Stomach (tissue), 9 donors: ENCODE results near the gene GOPC. TPM values are rescaled to one million over a fixed set of nuclear protein-coding genes. Genes with fewer than 3 reads are reported as not detected.

Experiments
- DNase-seq, 2 donors: peaks; one replicate each; pipeline versions ENCODE4 v3.0.0 to v3.0.0-alpha.2; 2013 to 2019
- H3K27ac ChIP-seq, 5 donors: fragments of 200-600 bp in 4 of 5; sonication (generic) in 4 of 5; one replicate each; pipeline ENCODE4 v1.5.1; 2013 to 2019; ENCODE audit warnings: mild to moderate bottlenecking in 1 of 5, moderate library complexity in 1 of 5
- H3K27me3 ChIP-seq, 3 donors: fragments of 200-600 bp; sonication (generic); one replicate each; pipeline ENCODE4 v1.5.1; 2017 to 2019; ENCODE audit warnings: mixed run types in 1 of 3
- H3K36me3 ChIP-seq, 4 donors: fragments of 200-600 bp; sonication (generic); 1 replicate in 3 of 4; 2 replicates in 1 of 4; pipeline ENCODE4 v1.5.1; 2016 to 2019
- H3K4me1 ChIP-seq, 4 donors: fragments of 200-600 bp; sonication (generic); one replicate each; pipeline ENCODE4 v1.5.1; 2016 to 2019
- H3K4me3 ChIP-seq, 4 donors: fragments of 200-600 bp; sonication (generic) in 3 of 4; one replicate each; pipeline ENCODE4 v1.5.1; 2016 to 2019; ENCODE audit warnings: mild to moderate bottlenecking in 1 of 4
- H3K9me3 ChIP-seq, 4 donors: fragments of 200-600 bp; sonication (generic); one replicate each; pipeline ENCODE4 v1.5.1; 2016 to 2019
- EP300 ChIP-seq: sonication (generic); formaldehyde crosslinking; IDR thresholded peaks from one replicate; pipeline ENCODE4 v1.6.1; 2017; ENCODE audit warnings: antibody characterized with exemption
- POLR2A ChIP-seq, 4 donors: fragments of 450-650 bp; IDR thresholded peaks; one replicate each; pipeline ENCODE4 v1.6.1; 2016; ENCODE audit warnings: antibody characterized with exemption in 4 of 4, control low read depth in 2 of 4, mild to moderate bottlenecking in 1 of 4, moderate library complexity in 1 of 4
- POLR2AphosphoS5 ChIP-seq, 3 donors: sonication (generic); formaldehyde crosslinking; IDR thresholded peaks; one replicate each; pipeline ENCODE4 v1.6.1; 2016; ENCODE audit warnings: antibody characterized with exemption in 3 of 3
- WGBS, 5 donors: extraction: QIAGEN DNeasy Blood & Tissue Kit in 3 of 5; methylation state at CpG; one replicate each; pipeline versions ENCODE4 v1.1.5 to v1.1.7; 2013 to 2018; 5-methylcytosine and 5-hydroxymethylcytosine counted together
- intact Hi-C: fragments of 100-400 bp; cut with DNase I; formaldehyde crosslinking; loops from one replicate; pipeline ENCODE4 v1.15.1; 2023; ENCODE audit warnings: low total_unique reads
- polyA plus RNA-seq, 3 donors: library from polyadenylated mRNA; stranded (reverse); fragments of 200-250 nt; gene quantifications; one replicate each; pipeline ENCODE4 v1.2.3, GENCODE V29; 2013
- total RNA-seq, 5 donors: library from RNA; depleted of rRNA; stranded (reverse); fragments of >200 nt; gene quantifications; one replicate each; pipeline versions ENCODE4 v1.1.0 to v1.2.3, GENCODE V29; 2014 to 2016
- TF ChIP-seq, protein P1 (sequence below), 7 experiments: fragments of 450-650 bp in 4 of 7; fragments of 200-600 bp in 3 of 7; sonication (generic) in 3 of 7; IDR thresholded peaks; one replicate each; pipeline ENCODE4 v1.5.1; 2016 to 2019; ENCODE audit warnings: antibody characterized with exemption in 7 of 7, control low read depth in 2 of 7, mild to moderate bottlenecking in 1 of 7
- donor health status: healthy with polysubstance abuse.
- donor health status: Bipolar disorder and iron deficiency.
- donor health status: healthy.

The GOPC gene
- total and polyA plus RNA-seq, 8 donors: 4.7 to 49.4 (median 13.8) TPM

DNA sequence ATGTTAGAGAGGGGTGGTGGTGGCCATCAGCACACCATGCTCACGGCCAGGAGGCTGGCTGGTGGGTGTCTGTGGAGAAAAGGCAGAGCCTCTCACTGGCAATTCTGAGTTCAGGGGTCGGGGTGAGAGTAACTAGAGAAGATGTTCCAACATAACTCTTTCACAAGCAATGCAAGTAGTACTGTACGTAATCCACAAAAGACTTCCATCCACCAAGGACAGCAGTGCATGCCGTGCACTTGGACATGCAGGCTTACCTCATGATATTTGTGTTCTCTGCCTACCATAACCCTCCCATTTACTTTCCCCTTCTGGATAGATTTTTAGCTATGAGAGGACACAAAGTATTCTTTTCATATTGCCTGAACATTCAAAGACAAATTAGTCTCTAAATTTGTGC, 68.5 kb downstream of the GOPC start:
- H3K9me3 ChIP-seq: no peaks in the 10 kb centered on the region
- DNase-seq: no peak
- H3K27me3 ChIP-seq: no peaks in the 10 kb centered on the region
- no peaks in the 10 kb centered on the region for H3K4me1 ChIP-seq
- TF ChIP-seq, protein P1, sequence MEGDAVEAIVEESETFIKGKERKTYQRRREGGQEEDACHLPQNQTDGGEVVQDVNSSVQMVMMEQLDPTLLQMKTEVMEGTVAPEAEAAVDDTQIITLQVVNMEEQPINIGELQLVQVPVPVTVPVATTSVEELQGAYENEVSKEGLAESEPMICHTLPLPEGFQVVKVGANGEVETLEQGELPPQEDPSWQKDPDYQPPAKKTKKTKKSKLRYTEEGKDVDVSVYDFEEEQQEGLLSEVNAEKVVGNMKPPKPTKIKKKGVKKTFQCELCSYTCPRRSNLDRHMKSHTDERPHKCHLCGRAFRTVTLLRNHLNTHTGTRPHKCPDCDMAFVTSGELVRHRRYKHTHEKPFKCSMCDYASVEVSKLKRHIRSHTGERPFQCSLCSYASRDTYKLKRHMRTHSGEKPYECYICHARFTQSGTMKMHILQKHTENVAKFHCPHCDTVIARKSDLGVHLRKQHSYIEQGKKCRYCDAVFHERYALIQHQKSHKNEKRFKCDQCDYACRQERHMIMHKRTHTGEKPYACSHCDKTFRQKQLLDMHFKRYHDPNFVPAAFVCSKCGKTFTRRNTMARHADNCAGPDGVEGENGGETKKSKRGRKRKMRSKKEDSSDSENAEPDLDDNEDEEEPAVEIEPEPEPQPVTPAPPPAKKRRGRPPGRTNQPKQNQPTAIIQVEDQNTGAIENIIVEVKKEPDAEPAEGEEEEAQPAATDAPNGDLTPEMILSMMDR (IDR thresholded peaks at IDR 0.05): no peak
- TF ChIP-seq POLR2A (IDR thresholded peaks at IDR 0.05) (no peak), EP300 (no peak), POLR2AphosphoS5 (IDR thresholded peaks at IDR 0.05) (no peak)
- no peak overlapping the region for H3K4me3 ChIP-seq
- H3K36me3 ChIP-seq: peaks cover 0 to 41% (median 16%) of the 10 kb centered on the region in 4 donors
- no peak overlapping the region for H3K27ac ChIP-seq
- intact Hi-C loops: no loop called here
- 89 to 97% (median 94%) methylated on average over 4 of the region's 4 CpGs for WGBS, 5 donors

DNA sequence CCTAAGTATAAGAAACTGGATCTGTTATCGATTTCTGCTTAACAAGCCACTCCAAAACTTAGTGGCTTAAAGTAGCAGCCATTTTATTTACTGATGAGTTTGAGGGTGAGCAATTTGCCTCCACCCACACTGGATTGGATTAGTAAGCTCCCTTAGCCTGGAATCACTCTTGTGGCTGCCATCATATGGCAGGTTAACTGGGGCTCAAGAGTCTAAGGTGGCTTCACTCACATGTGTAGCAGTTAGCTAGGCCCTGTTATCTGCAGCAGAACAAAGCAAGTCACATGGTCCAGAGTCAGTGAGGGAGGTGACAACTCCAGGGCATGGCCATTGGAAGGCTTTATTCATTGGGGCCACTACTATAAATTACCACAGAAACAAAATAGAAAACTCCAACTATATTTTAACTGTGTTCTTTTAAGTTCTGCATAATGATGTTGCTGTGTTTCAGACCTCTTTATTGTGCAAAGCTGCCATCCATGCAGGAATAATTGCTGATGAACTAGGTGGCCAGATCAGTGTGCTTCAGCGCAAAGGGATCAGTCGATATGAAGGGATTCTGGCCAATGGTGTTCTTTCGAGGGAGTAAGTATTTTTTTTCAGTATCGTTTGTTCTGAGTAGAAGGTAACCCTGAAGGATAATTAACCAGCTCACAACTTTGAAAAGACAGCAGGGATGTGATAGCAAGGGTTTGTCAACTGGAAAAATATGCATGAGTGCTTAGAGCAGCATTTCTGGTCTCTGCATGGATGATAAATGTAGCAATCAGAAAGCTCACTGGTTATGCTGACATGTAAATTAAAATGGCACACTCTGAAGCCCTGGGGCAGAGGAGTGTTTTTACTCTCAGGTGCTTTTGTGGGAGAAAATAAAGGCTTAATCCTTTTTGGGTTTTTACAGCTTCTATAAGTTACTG, 70.2 kb downstream of the GOPC start:
- Histone ChIP-seq H3K36me3 (peaks cover 0 to 31% (median 10%) of the 10 kb centered on the region in 4 donors), H3K9me3 (no peaks in the 10 kb centered on the region), H3K4me3 (no peak overlapping the region), H3K4me1 (no peaks in the 10 kb centered on the region), H3K27me3 (no peaks in the 10 kb centered on the region), H3K27ac (no peak overlapping the region)
- WGBS, 5 donors: 94 to 97% (median 96%) methylated on average over 5 of the region's 5 CpGs
- no peak for DNase-seq
- TF ChIP-seq EP300 (no peak), POLR2A (IDR thresholded peaks at IDR 0.05) (no peak), POLR2AphosphoS5 (IDR thresholded peaks at IDR 0.05) (no peak)
- TF ChIP-seq, protein P1 (IDR thresholded peaks at IDR 0.05): no peak
- intact Hi-C loops: no loop called here

DNA sequence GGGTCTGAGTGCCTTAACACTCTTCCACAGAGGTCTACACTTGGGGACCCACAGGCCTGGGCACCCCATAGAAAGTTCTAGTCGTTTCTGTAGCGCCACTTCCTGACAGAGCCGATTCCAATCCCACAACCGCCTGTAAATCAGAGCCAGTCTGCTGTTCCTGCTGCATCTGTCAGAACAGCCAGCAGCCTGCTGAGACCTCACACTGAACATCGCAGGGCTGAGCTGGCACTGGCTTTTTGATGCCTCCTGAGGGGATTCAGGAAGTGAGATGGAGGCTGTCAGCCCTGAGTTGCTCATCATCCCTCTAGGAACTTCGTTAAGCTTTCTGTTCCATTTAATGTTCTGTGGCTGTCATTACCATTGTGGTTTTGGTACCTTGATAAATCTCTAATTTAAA, 71.0 kb downstream of the GOPC start:
- TF ChIP-seq, protein P1 (IDR thresholded peaks at IDR 0.05): no peak
- no peak for TF ChIP-seq POLR2A (IDR thresholded peaks at IDR 0.05)
- TF ChIP-seq POLR2AphosphoS5 (IDR thresholded peaks at IDR 0.05): no peak
- no peak for TF ChIP-seq EP300
- no peaks in the 10 kb centered on the region for H3K9me3 ChIP-seq
- no peak for DNase-seq
- no peaks in the 10 kb centered on the region for H3K4me1 ChIP-seq
- WGBS, 5 donors: 73 to 93% (median 83%) methylated on average over 2 to 6 of the region's 6 CpGs
- intact Hi-C loops: no loop called here
- peaks cover 0 to 24% (median 10%) of the 10 kb centered on the region in 4 donors for H3K36me3 ChIP-seq
- peak overlapping the region in 1 of 5 donors; percentile 29 for H3K27ac ChIP-seq
- no peaks in the 10 kb centered on the region for H3K27me3 ChIP-seq
- H3K4me3 ChIP-seq: no peak overlapping the region

DNA sequence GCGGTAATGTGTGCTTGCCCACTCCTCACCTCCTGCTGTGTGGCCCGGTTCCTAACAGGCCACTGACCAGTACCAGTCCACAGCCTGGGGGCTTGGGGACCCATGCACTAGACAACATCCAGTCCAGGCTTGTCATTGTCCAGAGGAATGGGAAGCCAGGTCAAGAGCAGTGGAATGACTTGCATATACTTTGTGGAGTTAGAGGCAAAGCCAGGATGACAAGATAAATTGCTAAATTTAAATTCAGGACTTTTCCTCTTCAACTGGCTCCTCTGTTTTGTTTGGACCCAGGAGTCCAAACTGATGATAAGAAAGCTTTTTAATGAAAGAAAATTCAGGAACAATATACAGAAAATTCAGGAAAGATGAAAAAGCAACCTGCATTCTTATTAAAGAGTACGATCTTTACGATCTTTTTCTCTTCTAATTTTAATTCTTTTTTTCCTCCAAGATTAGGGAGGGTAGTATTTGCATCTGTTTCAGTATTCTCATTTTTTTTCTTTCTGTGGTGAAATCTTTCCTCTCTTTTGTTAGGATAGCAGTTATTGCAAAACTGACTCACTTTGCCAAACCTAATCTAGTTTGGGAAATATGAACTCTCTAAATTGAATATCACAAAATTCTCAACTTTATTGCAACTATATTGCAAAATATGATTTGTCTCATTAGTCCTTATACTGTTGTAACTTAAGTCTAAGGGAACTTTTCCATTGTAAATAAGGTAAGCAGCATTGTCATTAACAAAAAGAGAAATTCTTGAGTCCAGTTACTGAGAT, 71.7 kb downstream of the GOPC start:
- Histone ChIP-seq H3K36me3 (peaks cover 0 to 21% (median 10%) of the 10 kb centered on the region in 4 donors), H3K4me1 (no peaks in the 10 kb centered on the region), H3K9me3 (no peaks in the 10 kb centered on the region), H3K4me3 (no peak overlapping the region), H3K27ac (peak overlapping the region in 1 of 5 donors; percentile 29), H3K27me3 (no peaks in the 10 kb centered on the region)
- TF ChIP-seq EP300 (no peak), POLR2AphosphoS5 (IDR thresholded peaks at IDR 0.05) (no peak), POLR2A (IDR thresholded peaks at IDR 0.05) (no peak)
- TF ChIP-seq, protein P1 (IDR thresholded peaks at IDR 0.05): no peak
- WGBS, 5 donors: 92 to 99% (median 95%) methylated on average over 4 of the region's 4 CpGs
- intact Hi-C loops: no loop called here
- no peak for DNase-seq
